GM12892 (cell line): ENCODE results near the gene KIRREL2.

Experiments used
- POLR2A ChIP-seq: IDR thresholded peaks from 2 replicates; pipeline ENCODE4 v1.6.1; 2011; ENCODE audit warnings: low read depth, low read length, control low read depth
- POLR2AphosphoS5 ChIP-seq: IDR thresholded peaks from 2 replicates; pipeline ENCODE4 v1.6.1; 2011; ENCODE audit warnings: low read depth, low read length, control low read depth

GRCh38 chr19:35868823-35869326, 12.2 kb downstream of the KIRREL2 start:
- TF ChIP-seq POLR2AphosphoS5 (no peak), POLR2A (no peak)
